ENCODE data around the gene ABHD17A.

ABHD17A gene

GRCh38 chr19:1856345-1856697, 29.0 kb downstream of the ABHD17A start:
- Histone ChIP-seq H3K27ac (ENCODE audit: low read depth, low read length) (peak overlapping the region; percentile 80), H3K9me3 (ENCODE audit: control insufficient read depth, insufficient read depth, low read length) (no peaks in the 10 kb centered on the region), H3K27me3 (ENCODE audit: control insufficient read depth, low read length) (no peaks in the 10 kb centered on the region), H3K4me3 (ENCODE audit: low read length) (peak overlapping the region; percentile 78), H3K36me3 (ENCODE audit: control insufficient read depth, low read length) (peaks cover 10% of the 10 kb centered on the region), H3K4me1 (ENCODE audit: control insufficient read depth, low read length) (peaks cover 99% of the 10 kb centered on the region), H3K4me2 (ENCODE audit: low read length) (peak overlapping the region; percentile 98), H4K20me1 (ENCODE audit: control insufficient read depth, insufficient read depth, low read depth, low read length) (peaks cover 13% of the 10 kb centered on the region; the same call in 1 of the 2 replicates), H3K79me2 (ENCODE audit: control insufficient read depth, low read length) (peaks cover 96% of the 10 kb centered on the region), H3F3A (ENCODE audit: control insufficient read depth, insufficient read depth) (peaks cover 18% of the 10 kb centered on the region), H3K9me2 (replicated peaks; ENCODE audit: control insufficient read depth, low read length) (no peaks in the 10 kb centered on the region)
- no peak for TF ChIP-seq CTCF (IDR thresholded peaks at IDR 0.05; ENCODE audit: low read depth, low read length, poor library complexity, severe bottlenecking)
- no peak for TF ChIP-seq EZH2phosphoT487 (IDR thresholded peaks at IDR 0.05; ENCODE audit: borderline replicate concordance, low read length)

GRCh38 chr19:1855828-1856255, 29.5 kb downstream of the ABHD17A start:
- Histone ChIP-seq H4K20me1 (ENCODE audit: control insufficient read depth, insufficient read depth, low read depth, low read length) (peaks cover 13% of the 10 kb centered on the region; the same call in 1 of the 2 replicates), H3K4me3 (ENCODE audit: low read length) (peak overlapping the region; percentile 78), H3K79me2 (ENCODE audit: control insufficient read depth, low read length) (peaks cover 94% of the 10 kb centered on the region), H3K9me3 (ENCODE audit: control insufficient read depth, insufficient read depth, low read length) (no peaks in the 10 kb centered on the region), H3K9me2 (replicated peaks; ENCODE audit: control insufficient read depth, low read length) (no peaks in the 10 kb centered on the region), H3K27ac (ENCODE audit: low read depth, low read length) (peak overlapping the region; percentile 80), H3K36me3 (ENCODE audit: control insufficient read depth, low read length) (peaks cover 10% of the 10 kb centered on the region), H3K4me2 (ENCODE audit: low read length) (peak overlapping the region; percentile 98), H3K27me3 (ENCODE audit: control insufficient read depth, low read length) (no peaks in the 10 kb centered on the region), H3K4me1 (ENCODE audit: control insufficient read depth, low read length) (peaks cover 94% of the 10 kb centered on the region), H3F3A (ENCODE audit: control insufficient read depth, insufficient read depth) (peaks cover 18% of the 10 kb centered on the region)
- TF ChIP-seq CTCF (IDR thresholded peaks at IDR 0.05; ENCODE audit: low read depth, low read length, poor library complexity, severe bottlenecking) (peak; percentile 5), EZH2phosphoT487 (IDR thresholded peaks at IDR 0.05; ENCODE audit: borderline replicate concordance, low read length) (no peak)

GRCh38 chr19:1855040-1855827, 30.1 kb downstream of the ABHD17A start:
- Histone ChIP-seq H3K4me1 (ENCODE audit: control insufficient read depth, low read length) (peaks cover 88% of the 10 kb centered on the region), H3K79me2 (ENCODE audit: control insufficient read depth, low read length) (peaks cover 90% of the 10 kb centered on the region), H3K36me3 (ENCODE audit: control insufficient read depth, low read length) (peaks cover 10% of the 10 kb centered on the region), H3K27me3 (ENCODE audit: control insufficient read depth, low read length) (no peaks in the 10 kb centered on the region), H3K9me2 (replicated peaks; ENCODE audit: control insufficient read depth, low read length) (no peaks in the 10 kb centered on the region), H3K4me3 (ENCODE audit: low read length) (peak overlapping the region; percentile 78), H3F3A (ENCODE audit: control insufficient read depth, insufficient read depth) (peaks cover 18% of the 10 kb centered on the region), H3K27ac (ENCODE audit: low read depth, low read length) (peak overlapping the region; percentile 80), H3K4me2 (ENCODE audit: low read length) (peak overlapping the region; percentile 98), H3K9me3 (ENCODE audit: control insufficient read depth, insufficient read depth, low read length) (no peaks in the 10 kb centered on the region), H4K20me1 (ENCODE audit: control insufficient read depth, insufficient read depth, low read depth, low read length) (peaks cover 13% of the 10 kb centered on the region; the same call in 1 of the 2 replicates)
- TF ChIP-seq CTCF (IDR thresholded peaks at IDR 0.05; ENCODE audit: low read depth, low read length, poor library complexity, severe bottlenecking): peak; percentile 27
- TF ChIP-seq EZH2phosphoT487 (IDR thresholded peaks at IDR 0.05; ENCODE audit: borderline replicate concordance, low read length): no peak

Measured in DOHH2 (cell line).